SK-N-SH (cell line): ENCODE measurements around the gene CBFA2T2. TPM values are rescaled to one million over a fixed set of nuclear protein-coding genes. Genes with fewer than 3 reads are reported as not detected.
A peak's percentile ranks its signal among the peaks of the same experiment; 100 is the strongest.

Experiments
- CTCF ChIA-PET: fragments of 300-600, 350-600 bp; formaldehyde crosslinking; extraction: SDS; loops from one replicate; lab custom pipeline; 2021; lab: Yijun Ruan, JAX
- POLR2A ChIA-PET: fragments of 350-600 bp; sonication (Branson Sonifier 250); formaldehyde crosslinking; extraction: SDS; loops from one replicate; lab custom pipeline; 2020; ENCODE audit warnings: antibody characterized with exemption, inconsistent platforms; lab: Yijun Ruan, JAX
- DNase-seq: peaks from one replicate; pipeline ENCODE4 v3.0.0; 2012
- H2AFZ ChIP-seq: fragments of 200-600 bp; sonication (generic); 2 replicates; pipeline ENCODE4 v1.8.1; 2016; ENCODE audit warnings: antibody characterized with exemption, mild to moderate bottlenecking, low read depth
- H3F3A ChIP-seq: fragments of 200-600 bp; sonication (generic); replicated peaks from 2 replicates; pipeline ENCODE3; 2016; ENCODE audit warnings: antibody characterized with exemption, mild to moderate bottlenecking; ENCODE audit not compliant: insufficient read depth
- H3K27ac ChIP-seq, 2 experiments: fragments of 200-500 bp in 1 of 2; fragments of 200-600 bp in 1 of 2; sonication (Bioruptor generic) in 1 of 2; sonication (generic), shearing (Covaris generic) in 1 of 2; 2 replicates each; pipeline versions ENCODE4 v1.5.1 to v1.6.1; 2014 to 2016; ENCODE audit warnings: low read depth in 2 of 2, inconsistent platforms in 1 of 2, low read length in 1 of 2, mild to moderate bottlenecking in 1 of 2, mixed read lengths in 1 of 2
- H3K27me3 ChIP-seq: fragments of 200-600 bp; sonication (generic), shearing (Covaris generic); 2 replicates; pipeline ENCODE4 v1.6.1; 2016; ENCODE audit warnings: mixed run types; ENCODE audit not compliant: insufficient read depth
- H3K36me3 ChIP-seq, 2 experiments: fragments of 200-500 bp in 1 of 2; fragments of 200-600 bp in 1 of 2; sonication (Bioruptor generic) in 1 of 2; sonication (generic) in 1 of 2; replicated peaks in 1 of 2; 2 replicates each; pipeline versions ENCODE3 to v1.5.1; 2014 to 2016; ENCODE audit warnings: low read length in 1 of 2, mild to moderate bottlenecking in 1 of 2; ENCODE audit not compliant: insufficient read depth in 2 of 2, control insufficient read depth in 1 of 2
- H3K4me1 ChIP-seq, 2 experiments: fragments of 200-500 bp in 1 of 2; fragments of 200-600 bp in 1 of 2; sonication (Bioruptor generic) in 1 of 2; sonication (generic), shearing (Covaris generic) in 1 of 2; 2 replicates each; pipeline versions ENCODE4 v1.5.1 to v1.6.1; 2014 to 2016; ENCODE audit warnings: low read depth in 1 of 2, low read length in 1 of 2, mixed run types in 1 of 2; ENCODE audit not compliant: insufficient read depth in 2 of 2, control insufficient read depth in 1 of 2
- H3K4me2 ChIP-seq: fragments of 200-600 bp; sonication (generic), shearing (Covaris generic); 2 replicates; pipeline ENCODE4 v1.6.1; 2017; ENCODE audit warnings: mixed run types
- H3K4me3 ChIP-seq, 2 experiments: fragments of 200-500 bp in 1 of 2; fragments of 200-600 bp in 1 of 2; sonication (Bioruptor generic) in 1 of 2; sonication (generic), shearing (Covaris generic) in 1 of 2; 2 replicates each; pipeline versions ENCODE4 v1.5.1 to v1.8.1; 2014 to 2016; ENCODE audit warnings: low read depth in 2 of 2, inconsistent platforms in 1 of 2, low read length in 1 of 2, mild to moderate bottlenecking in 1 of 2, mixed read lengths in 1 of 2, moderate library complexity in 1 of 2
- H3K79me2 ChIP-seq: fragments of 200-600 bp; sonication (generic); 2 replicates; pipeline ENCODE4 v1.8.1; 2017; ENCODE audit warnings: mild to moderate bottlenecking; ENCODE audit not compliant: insufficient read depth
- H3K9ac ChIP-seq: fragments of 200-600 bp; sonication (generic); 2 replicates; pipeline ENCODE4 v1.6.1; 2017; ENCODE audit warnings: mixed run types
- H3K9me2 ChIP-seq: fragments of 200-600 bp; sonication (generic); 2 replicates; pipeline ENCODE4 v1.6.1; 2017; ENCODE audit warnings: mixed run types
- H3K9me3 ChIP-seq: fragments of 200-600 bp; sonication (generic); 2 replicates; pipeline ENCODE4 v1.6.1; 2017; ENCODE audit warnings: mixed run types, mild to moderate bottlenecking, moderate library complexity
- H4K20me1 ChIP-seq: fragments of 200-600 bp; sonication (generic); 2 replicates; pipeline ENCODE4 v1.6.1; 2017; ENCODE audit warnings: mild to moderate bottlenecking, mixed run types; ENCODE audit not compliant: insufficient read depth
- CTCF ChIP-seq: fragments of 200-600 bp; sonication (generic); IDR thresholded peaks from 2 replicates; pipeline ENCODE4 v1.6.1; 2017; ENCODE audit warnings: antibody characterized with exemption, mild to moderate bottlenecking, moderate library complexity
- EP300 ChIP-seq, 2 experiments: IDR thresholded peaks; 2 replicates each; pipeline versions ENCODE4 v1.4.0 to v1.6.1; 2012; ENCODE audit warnings: borderline replicate concordance in 1 of 2, low read depth in 1 of 2, low read length in 1 of 2
- FOSL2 ChIP-seq: IDR thresholded peaks from 2 replicates; pipeline ENCODE4 v1.4.0; 2012; ENCODE audit warnings: low read depth, mild to moderate bottlenecking, moderate library complexity, borderline replicate concordance
- FOXJ3 ChIP-seq: sonication (generic); formaldehyde crosslinking; IDR thresholded peaks from 2 replicates; pipeline ENCODE4 v1.5.1; 2020; ENCODE audit warnings: mild to moderate bottlenecking, missing genetic modification reagents
- FOXM1 ChIP-seq: IDR thresholded peaks from 2 replicates; pipeline ENCODE4 v1.4.0; 2012; ENCODE audit warnings: low read depth, mild to moderate bottlenecking
- GABPA ChIP-seq: IDR thresholded peaks from 2 replicates; pipeline ENCODE4 v1.4.0; 2012; ENCODE audit warnings: low read depth, mild to moderate bottlenecking
- MAX ChIP-seq: IDR thresholded peaks from 2 replicates; pipeline ENCODE4 v1.4.0; 2012; ENCODE audit warnings: low read depth
- MEF2A ChIP-seq: IDR thresholded peaks from 2 replicates; pipeline ENCODE4 v1.4.0; 2012; ENCODE audit warnings: low read depth, borderline replicate concordance
- MXI1 ChIP-seq: IDR thresholded peaks from 2 replicates; pipeline ENCODE4 v1.6.1; 2012; ENCODE audit warnings: mild to moderate bottlenecking, low read depth, low read length, improper control_type of control experiment
- NFIC ChIP-seq: IDR thresholded peaks from 2 replicates; pipeline ENCODE4 v1.4.0; 2012; ENCODE audit warnings: borderline replicate concordance
- NRF1 ChIP-seq: IDR thresholded peaks from 2 replicates; pipeline ENCODE4 v1.6.1; 2012; ENCODE audit warnings: low read depth, mild to moderate bottlenecking, low read length
- PBX3 ChIP-seq: IDR thresholded peaks from 2 replicates; pipeline ENCODE4; 2012
- POLR2AphosphoS5 ChIP-seq: IDR thresholded peaks from 2 replicates; pipeline ENCODE4 v1.6.1; 2012; ENCODE audit warnings: low read depth, low read length
- RAD21 ChIP-seq: IDR thresholded peaks from 2 replicates; pipeline ENCODE4 v1.6.1; 2012; ENCODE audit warnings: mild to moderate bottlenecking, low read length
- RFX5 ChIP-seq: IDR thresholded peaks from 2 replicates; pipeline ENCODE4 v1.6.1; 2012; ENCODE audit warnings: mild to moderate bottlenecking, improper control_type of control experiment, low read length
- SIN3A ChIP-seq: IDR thresholded peaks from 2 replicates; pipeline ENCODE4 v1.6.1; 2012; ENCODE audit warnings: low read depth, mild to moderate bottlenecking, low read length, moderate library complexity, borderline replicate concordance
- TAF1 ChIP-seq: IDR thresholded peaks from 2 replicates; pipeline ENCODE4 v1.6.1; 2012; ENCODE audit warnings: low read depth, mild to moderate bottlenecking, low read length, moderate library complexity, borderline replicate concordance
- TCF12 ChIP-seq: IDR thresholded peaks from 2 replicates; pipeline ENCODE4 v1.4.0; 2012
- TEAD4 ChIP-seq: IDR thresholded peaks from 2 replicates; pipeline ENCODE4 v1.4.0; 2012; ENCODE audit warnings: mild to moderate bottlenecking, borderline replicate concordance; ENCODE audit not compliant: insufficient read depth
- USF1 ChIP-seq: IDR thresholded peaks from 2 replicates; pipeline ENCODE4 v1.4.0; 2012; ENCODE audit warnings: low read depth, borderline replicate concordance
- USF2 ChIP-seq: fragments of 150-350 bp; IDR thresholded peaks from 2 replicates; pipeline ENCODE4 v1.6.1; 2017; ENCODE audit warnings: antibody characterized with exemption, low read length, low read depth, borderline replicate concordance
- ZBTB33 ChIP-seq: IDR thresholded peaks from 2 replicates; pipeline ENCODE4 v1.4.0; 2012; ENCODE audit warnings: low read depth, borderline replicate concordance
- WGBS: methylation state at CpG from one replicate; pipeline ENCODE4 v1.1.6; 2017; ENCODE audit warnings: low lambda C conversion rate; 5-methylcytosine and 5-hydroxymethylcytosine counted together
- polyA plus RNA-seq, 3 experiments: library from polyadenylated mRNA; depleted of rRNA; stranded (reverse); fragments of >200 nt; gene quantifications; 2 replicates each; pipeline ENCODE4 v1.2.3, GENCODE V29; 2012

The CBFA2T2 gene
- polyA plus RNA-seq, 1 of the 3 experiments (the other 2 are of a cell fraction), result 11.0 TPM

GRCh38 chr20:33443512-33444239 lies 46.2 kb upstream of the CBFA2T2 start, which contains the start of gene SNTA1:
Gene SNTA1, minus strand, starts transcription at chr20:33443763. Its CDS starts 143 bp downstream, at chr20:33443620.
- H2AFZ ChIP-seq, result peak within 1 kb of the TSS; percentile 78; the same call in 1 of the 2 replicates
- TF ChIP-seq SIN3A, result no peak
- no peak for TF ChIP-seq FOXJ3 (CRISPR knock-in tag)
- no peak for TF ChIP-seq FOSL2
- no peak for TF ChIP-seq RAD21
- no peak for TF ChIP-seq FOXM1
- TF ChIP-seq ZBTB33, result no peak
- no peak for TF ChIP-seq GABPA
- no peak for TF ChIP-seq NFIC
- TF ChIP-seq MEF2A, result no peak
- no peak for TF ChIP-seq EP300 (IDR thresholded peaks at IDR 0.05; ENCODE audit: borderline replicate concordance in 1 of 2, low read depth in 1 of 2, low read length in 1 of 2)
- peak; percentile 43; the same call in 1 of the 2 replicates for TF ChIP-seq MXI1
- TF ChIP-seq TAF1, result 0 out of 2 replicates have a peak, but pooled peaks have one; percentile 29
- no peak for TF ChIP-seq RFX5
- TF ChIP-seq PBX3, result no peak
- peak; percentile 74 for TF ChIP-seq MAX
- TF ChIP-seq USF1, result no peak
- no peak for TF ChIP-seq TCF12
- no peak for TF ChIP-seq CTCF
- TF ChIP-seq USF2, result no peak
- no peak for TF ChIP-seq TEAD4
- TF ChIP-seq POLR2AphosphoS5, result no peak
- TF ChIP-seq NRF1, result 0 out of 2 replicates have a peak, but pooled peaks have one; percentile 4
- TF ChIP-seq, all 33 proteins: peak for 4
- ChIA-PET POLR2A (interaction anchor here (0.5 to 1.6 kb wide), 9 partner anchors 11 to 224 kb away, joined by 3 to 9 read pairs (median 3); partner anchors contain the start of genes ACTL10, C20orf144 and CBFA2T2), CTCF (interaction anchor here (0.8 to 2.3 kb wide), 6 partner anchors 14 to 224 kb away, joined by 3 to 8 read pairs (median 4); no protein-coding TSS in a partner anchor)
- peak; percentile 99 for DNase-seq
- H3K4me1 ChIP-seq, result peaks cover 0 to 13% of the 10 kb centered on the region in 2 experiments; a peak in 1 of 4 replicates
- peak within 1 kb of the TSS; percentile 60 to 79 for H3K4me3 ChIP-seq
- no peaks in the 10 kb centered on the region for H3K9me2 ChIP-seq
- H3K27ac ChIP-seq, result peak within 1 kb of the TSS; percentile 11 to 39; a peak in 2 of 4 replicates
- H3K27me3 ChIP-seq, result no peaks in the 10 kb centered on the region
- no peaks in the 10 kb centered on the region for H3K79me2 ChIP-seq
- H3K9me3 ChIP-seq, result no peaks in the 10 kb centered on the region
- WGBS, result 0% methylated on average over 4 of the region's 75 CpGs
- H3K9ac ChIP-seq, result peak within 1 kb of the TSS; percentile 67
- no peaks in the 10 kb centered on the region for H4K20me1 ChIP-seq
- H3F3A ChIP-seq, result peaks cover 4% of the 10 kb centered on the region
- H3K4me2 ChIP-seq, result peak within 1 kb of the TSS; percentile 92
- H3K36me3 ChIP-seq, result no peaks in the 10 kb centered on the region
